Fibroblast of gingiva (primary cell): Measurements from ENCODE around the gene DMAC2.
"Not testable (repeated sequence)": the region's sequence is repeated elsewhere in the genome, so short reads cannot be mapped to it uniquely, and the experiment has no call there.

ENCODE experiments used
- DNase-seq: peaks from one replicate; pipeline ENCODE4 v3.0.0-alpha.2; 2011; ENCODE audit warnings: low read depth

Gene DMAC2

GRCh38 chr19:41442473-41443355 lies 3.0 kb upstream of the DMAC2 start, which contains the start of gene ERICH4:
Gene ERICH4 (plus strand): TSS chr19:41443156. CDS start chr19:41443170, 14 bp downstream.
- no peak for DNase-seq

GRCh38 chr19:41441321-41441945 lies 1.7 kb upstream of the DMAC2 start:
- DNase-seq = no peak

GRCh38 chr19:41437944-41438574 lies 1.7 kb downstream of the DMAC2 start:
- no peak for DNase-seq

GRCh38 chr19:41436674-41436951 lies 3.1 kb downstream of the DMAC2 start:
- DNase-seq = no peak

- DNase-seq = no peak
Observed at GRCh38 chr19:41435936-41436673, 3.6 kb downstream of the DMAC2 start.

GRCh38 chr19:41435376-41435775 lies 4.3 kb downstream of the DMAC2 start:
- DNase-seq = not testable (repeated sequence)

GRCh38 chr19:41434450-41434849 lies 5.3 kb downstream of the DMAC2 start:
- DNase-seq = no peak

- no peak for DNase-seq
Observed at GRCh38 chr19:41433171-41433570, 6.5 kb downstream of the DMAC2 start.

- DNase-seq = peak; percentile 27
Observed at GRCh38 chr19:41431426-41432386, 8.0 kb downstream of the DMAC2 start.

GRCh38 chr19:41430922-41431321 lies 8.8 kb downstream of the DMAC2 start:
- no peak for DNase-seq

- no peak for DNase-seq
Observed at GRCh38 chr19:41428481-41428859, 11.2 kb downstream of the DMAC2 start.

- DNase-seq = no peak
Observed at GRCh38 chr19:41427647-41428480, 11.8 kb downstream of the DMAC2 start.

GRCh38 chr19:41426952-41427646 lies 12.6 kb downstream of the DMAC2 start, which contains the start of gene B3GNT8:
Gene B3GNT8 (minus strand): TSS chr19:41427374. CDS start chr19:41426778, 596 bp downstream.
- DNase-seq = peak; percentile 61

GRCh38 chr19:41426116-41426841 lies 13.4 kb downstream of the DMAC2 start:
- DNase-seq = no peak

GRCh38 chr19:41425174-41426115 lies 14.3 kb downstream of the DMAC2 start:
- no peak for DNase-seq

GRCh38 chr19:41424335-41425173 lies 15.2 kb downstream of the DMAC2 start:
- DNase-seq = no peak

- no peak for DNase-seq
Observed at GRCh38 chr19:41422955-41423354, 16.8 kb downstream of the DMAC2 start.
